Naive thymus-derived CD4-positive, alpha-beta T cell (primary cell): ENCODE measurements around the gene PDZRN4. TPM values are rescaled to one million over a fixed set of nuclear protein-coding genes. Genes with fewer than 3 reads are reported as not detected.

ENCODE experiments used
- ATAC-seq: fragments of 150-1000 bp; cut with Tn5 transposase; 2 replicates; pipeline ENCODE4 v1.10.0; 2021; ENCODE audit warnings: mild to moderate bottlenecking, moderate library complexity
- CTCF ChIA-PET: fragments of 350-600 bp; sonication (Branson Sonifier 250); formaldehyde crosslinking; loops from one replicate; lab custom pipeline; 2021; ENCODE audit warnings: antibody characterized with exemption; lab: Charles Lee
- POLR2A ChIA-PET: fragments of 350-600 bp; sonication (Branson Sonifier 250); formaldehyde crosslinking; loops from one replicate; lab custom pipeline; 2021; ENCODE audit warnings: antibody characterized with exemption, inconsistent platforms; lab: Charles Lee
- DNase-seq, 9 donors: peaks; one replicate each; pipeline versions ENCODE4 v3.0.0 to v3.0.0-alpha.2; 2020 to 2022; ENCODE audit warnings: mixed read lengths in 1 of 9
- H3K27ac ChIP-seq: one replicate; pipeline ENCODE4 v1.7.0; 2013; ENCODE audit warnings: mild to moderate bottlenecking, low read depth, low read length, moderate library complexity
- H3K27me3 ChIP-seq, 2 donors: one replicate each; pipeline ENCODE4 v1.7.0; 2013; ENCODE audit warnings: low read length in 2 of 2, mild to moderate bottlenecking in 2 of 2, moderate library complexity in 2 of 2; ENCODE audit not compliant: control insufficient read depth in 2 of 2, insufficient read depth in 2 of 2
- H3K36me3 ChIP-seq, 3 experiments: 1 replicate in 2 of 3; 2 replicates in 1 of 3; pipeline ENCODE4 v1.7.0; 2013; ENCODE audit warnings: low read length in 3 of 3, mild to moderate bottlenecking in 3 of 3, moderate library complexity in 1 of 3; ENCODE audit not compliant: insufficient read depth in 3 of 3, control insufficient read depth in 2 of 3
- H3K4me1 ChIP-seq, 2 donors: one replicate each; pipeline ENCODE4 v1.7.0; 2013; ENCODE audit warnings: low read length in 2 of 2, mild to moderate bottlenecking in 2 of 2, moderate library complexity in 1 of 2; ENCODE audit not compliant: control insufficient read depth in 2 of 2, insufficient read depth in 2 of 2
- H3K4me3 ChIP-seq: 2 replicates; pipeline ENCODE4 v1.7.0; 2013; ENCODE audit warnings: mild to moderate bottlenecking, low read length
- H3K9me3 ChIP-seq, 3 experiments: 1 replicate in 2 of 3; 2 replicates in 1 of 3; pipeline ENCODE4 v1.7.0; 2013; ENCODE audit warnings: low read length in 3 of 3; ENCODE audit not compliant: control insufficient read depth in 2 of 3
- H3K27ac Mint-ChIP-seq, 9 donors: one replicate each; pipeline ENCODE4 v1.8.0; 2020 to 2022; ENCODE audit warnings: mixed read lengths in 9 of 9, mild to moderate bottlenecking in 8 of 9, moderate library complexity in 5 of 9, inconsistent platforms in 2 of 9
- H3K27me3 Mint-ChIP-seq, 5 donors: one replicate each; pipeline ENCODE4 v1.8.0; 2021 to 2022; ENCODE audit warnings: mixed read lengths in 5 of 5, mild to moderate bottlenecking in 1 of 5
- H3K36me3 Mint-ChIP-seq, 5 donors: one replicate each; pipeline ENCODE4 v1.8.0; 2020 to 2022; ENCODE audit warnings: mixed read lengths in 5 of 5, mild to moderate bottlenecking in 3 of 5, inconsistent platforms in 1 of 5
- H3K4me1 Mint-ChIP-seq, 7 donors: one replicate each; pipeline ENCODE4 v1.8.0; 2020 to 2022; ENCODE audit warnings: mixed read lengths in 7 of 7, mild to moderate bottlenecking in 3 of 7, inconsistent platforms in 1 of 7
- H3K4me3 Mint-ChIP-seq, 10 donors: one replicate each; pipeline ENCODE4 v1.8.0; 2020 to 2022; ENCODE audit warnings: mild to moderate bottlenecking in 10 of 10, mixed read lengths in 10 of 10, moderate library complexity in 6 of 10, inconsistent platforms in 2 of 10
- H3K9me3 Mint-ChIP-seq, 11 donors: one replicate each; pipeline ENCODE4 v1.8.0; 2020 to 2022; ENCODE audit warnings: mixed read lengths in 11 of 11, mild to moderate bottlenecking in 4 of 11, inconsistent platforms in 1 of 11, moderate library complexity in 1 of 11
- intact Hi-C, 2 donors: fragments of 100-400 bp; cut with micrococcal nuclease; formaldehyde crosslinking; loops; one replicate each; pipeline ENCODE4 v1.15.1; 2023
- polyA plus RNA-seq, 2 donors: library from polyadenylated mRNA; unstranded; fragments of 300-500 nt; fragmentation: Illumina TruSeq; gene quantifications; one replicate each; pipeline ENCODE4 v1.2.3, GENCODE V29; 2021
- total RNA-seq, 6 experiments: library from RNA in 5 of 6; stranded (reverse) in 5 of 6; gene quantifications; 1 replicate in 5 of 6; 2 replicates in 1 of 6; pipeline ENCODE4 v1.2.3 and lab custom pipeline; 2021 to 2026

The PDZRN4 gene
- total and polyA plus RNA-seq, 7 experiments from 2014 or later: not detected

GRCh38 chr12:41573445-41573844 lies 385.3 kb downstream of the PDZRN4 start:
- no peaks in the 10 kb centered on the region for H3K4me1 Mint-ChIP-seq

GRCh38 chr12:41576925-41577324 lies 388.8 kb downstream of the PDZRN4 start:
- DNase-seq: no peak
- Histone ChIP-seq H3K36me3 (no peaks in the 10 kb centered on the region), H3K4me1 (no peaks in the 10 kb centered on the region), H3K27me3 (no peaks in the 10 kb centered on the region), H3K4me3 (no peak overlapping the region), H3K27ac (no peak overlapping the region), H3K9me3 (no peaks in the 10 kb centered on the region)
- no peaks in the 10 kb centered on the region for H3K36me3 Mint-ChIP-seq
- peaks cover 0 to 13% (median 0%) of the 10 kb centered on the region in 11 donors for H3K9me3 Mint-ChIP-seq
- CTCF ChIA-PET: interaction anchor here (0.7 kb wide), 1 partner anchor 1924 kb away, joined by 3 read pairs; no protein-coding TSS in a partner anchor
- no peak overlapping the region for H3K27ac Mint-ChIP-seq
- peaks cover 0 to 4% (median 0%) of the 10 kb centered on the region in 5 donors for H3K27me3 Mint-ChIP-seq
- intact Hi-C loops: no loop called here
- no peaks in the 10 kb centered on the region for H3K4me1 Mint-ChIP-seq
- POLR2A ChIA-PET: no interaction called here
- H3K4me3 Mint-ChIP-seq: no peak overlapping the region
- ATAC-seq: no peak

More at GRCh38 chr12:41573445-41573844, 385.3 kb downstream of the PDZRN4 start:
- Mint-ChIP-seq H3K4me3 (no peak overlapping the region), H3K27ac (no peak overlapping the region), H3K9me3 (peaks cover 0 to 5% (median 0%) of the 10 kb centered on the region in 11 donors), H3K27me3 (no peaks in the 10 kb centered on the region), H3K36me3 (no peaks in the 10 kb centered on the region)
- ATAC-seq (no peak), DNase-seq (no peak)
- POLR2A ChIA-PET: no interaction called here
- CTCF ChIA-PET: no interaction called here
- Histone ChIP-seq H3K9me3 (no peaks in the 10 kb centered on the region), H3K4me3 (no peak overlapping the region), H3K36me3 (no peaks in the 10 kb centered on the region), H3K27ac (no peak overlapping the region), H3K4me1 (no peaks in the 10 kb centered on the region), H3K27me3 (no peaks in the 10 kb centered on the region)
- intact Hi-C loops: no loop called here

- H3K36me3 Mint-ChIP-seq: no peaks in the 10 kb centered on the region
- CTCF ChIA-PET: no interaction called here
Measured at GRCh38 chr12:41577995-41578394, 389.9 kb downstream of the PDZRN4 start.

GRCh38 chr12:41585784-41586183 lies 397.7 kb downstream of the PDZRN4 start:
- Mint-ChIP-seq H3K36me3 (no peaks in the 10 kb centered on the region), H3K4me3 (no peak overlapping the region), H3K27ac (no peak overlapping the region), H3K9me3 (peaks cover 0 to 2% (median 0%) of the 10 kb centered on the region in 11 donors), H3K4me1 (peaks cover 0 to 1% (median 0%) of the 10 kb centered on the region in 7 donors), H3K27me3 (peaks cover 0 to 5% (median 2%) of the 10 kb centered on the region in 5 donors)
- intact Hi-C loops: no loop called here
- ATAC-seq (no peak), DNase-seq (no peak)
- ChIA-PET CTCF (no interaction called here), POLR2A (no interaction called here)
- Histone ChIP-seq H3K27me3 (no peaks in the 10 kb centered on the region), H3K4me3 (no peak overlapping the region), H3K27ac (no peak overlapping the region), H3K9me3 (no peaks in the 10 kb centered on the region), H3K4me1 (no peaks in the 10 kb centered on the region), H3K36me3 (no peaks in the 10 kb centered on the region)

More at GRCh38 chr12:41577995-41578394, 389.9 kb downstream of the PDZRN4 start:
- Mint-ChIP-seq H3K27me3 (peaks cover 0 to 4% (median 0%) of the 10 kb centered on the region in 5 donors), H3K4me3 (no peak overlapping the region), H3K27ac (no peak overlapping the region), H3K9me3 (peaks cover 0 to 13% (median 0%) of the 10 kb centered on the region in 11 donors), H3K4me1 (no peaks in the 10 kb centered on the region)
- Histone ChIP-seq H3K36me3 (no peaks in the 10 kb centered on the region), H3K4me3 (no peak overlapping the region), H3K27me3 (no peaks in the 10 kb centered on the region), H3K9me3 (no peaks in the 10 kb centered on the region), H3K27ac (no peak overlapping the region), H3K4me1 (no peaks in the 10 kb centered on the region)
- POLR2A ChIA-PET: no interaction called here
- DNase-seq (no peak), ATAC-seq (no peak)
- intact Hi-C loops: no loop called here

- intact Hi-C loops: no loop called here
- Mint-ChIP-seq H3K27me3 (peaks cover 0 to 5% (median 0%) of the 10 kb centered on the region in 5 donors), H3K4me1 (peaks cover 0 to 1% (median 0%) of the 10 kb centered on the region in 7 donors), H3K9me3 (peaks cover 0 to 2% (median 0%) of the 10 kb centered on the region in 11 donors), H3K36me3 (no peaks in the 10 kb centered on the region), H3K27ac (no peak overlapping the region), H3K4me3 (no peak overlapping the region)
- Histone ChIP-seq H3K27ac (no peak overlapping the region), H3K4me3 (no peak overlapping the region), H3K9me3 (no peaks in the 10 kb centered on the region), H3K4me1 (no peaks in the 10 kb centered on the region), H3K27me3 (no peaks in the 10 kb centered on the region), H3K36me3 (no peaks in the 10 kb centered on the region)
- DNase-seq: no peak
- ATAC-seq: no peak
- ChIA-PET CTCF (no interaction called here), POLR2A (no interaction called here)
Measured at GRCh38 chr12:41587574-41587973, 399.5 kb downstream of the PDZRN4 start.

GRCh38 chr12:41589878-41590277 lies 401.8 kb downstream of the PDZRN4 start:
- intact Hi-C loops: no loop called here
- Mint-ChIP-seq H3K27ac (no peak overlapping the region), H3K4me1 (no peaks in the 10 kb centered on the region), H3K4me3 (no peak overlapping the region), H3K27me3 (peaks cover 0 to 5% (median 0%) of the 10 kb centered on the region in 5 donors), H3K36me3 (no peaks in the 10 kb centered on the region), H3K9me3 (peaks cover 0 to 2% (median 0%) of the 10 kb centered on the region in 11 donors)
- DNase-seq (no peak), ATAC-seq (no peak)
- H3K27ac ChIP-seq: no peak overlapping the region
- no peaks in the 10 kb centered on the region for H3K27me3 ChIP-seq
- CTCF ChIA-PET: no interaction called here
- no peaks in the 10 kb centered on the region for H3K36me3 ChIP-seq
- POLR2A ChIA-PET: no interaction called here
- H3K4me3 ChIP-seq: no peak overlapping the region
- no peaks in the 10 kb centered on the region for H3K9me3 ChIP-seq
- no peaks in the 10 kb centered on the region for H3K4me1 ChIP-seq

- Histone ChIP-seq H3K27ac (no peak overlapping the region), H3K4me1 (no peaks in the 10 kb centered on the region), H3K27me3 (no peaks in the 10 kb centered on the region), H3K36me3 (no peaks in the 10 kb centered on the region), H3K9me3 (no peaks in the 10 kb centered on the region), H3K4me3 (no peak overlapping the region)
- Mint-ChIP-seq H3K4me1 (no peaks in the 10 kb centered on the region), H3K36me3 (no peaks in the 10 kb centered on the region), H3K27me3 (no peaks in the 10 kb centered on the region), H3K4me3 (no peak overlapping the region), H3K27ac (no peak overlapping the region), H3K9me3 (no peaks in the 10 kb centered on the region)
- intact Hi-C loops: no loop called here
- DNase-seq (no peak), ATAC-seq (no peak)
- ChIA-PET POLR2A (no interaction called here), CTCF (no interaction called here)
Measured at GRCh38 chr12:41596190-41596589, 408.1 kb downstream of the PDZRN4 start.
